Measurements from ENCODE around the gene CAPS2. TPM values are rescaled to one million over a fixed set of nuclear protein-coding genes. Genes with fewer than 3 reads are reported as not detected.

CAPS2 gene
- total and polyA plus RNA-seq, 2 donors (not counting 3 experiments of a cell fraction or from before 2014, with no cell fraction given), result 0.61 to 1.7 TPM

DNA sequence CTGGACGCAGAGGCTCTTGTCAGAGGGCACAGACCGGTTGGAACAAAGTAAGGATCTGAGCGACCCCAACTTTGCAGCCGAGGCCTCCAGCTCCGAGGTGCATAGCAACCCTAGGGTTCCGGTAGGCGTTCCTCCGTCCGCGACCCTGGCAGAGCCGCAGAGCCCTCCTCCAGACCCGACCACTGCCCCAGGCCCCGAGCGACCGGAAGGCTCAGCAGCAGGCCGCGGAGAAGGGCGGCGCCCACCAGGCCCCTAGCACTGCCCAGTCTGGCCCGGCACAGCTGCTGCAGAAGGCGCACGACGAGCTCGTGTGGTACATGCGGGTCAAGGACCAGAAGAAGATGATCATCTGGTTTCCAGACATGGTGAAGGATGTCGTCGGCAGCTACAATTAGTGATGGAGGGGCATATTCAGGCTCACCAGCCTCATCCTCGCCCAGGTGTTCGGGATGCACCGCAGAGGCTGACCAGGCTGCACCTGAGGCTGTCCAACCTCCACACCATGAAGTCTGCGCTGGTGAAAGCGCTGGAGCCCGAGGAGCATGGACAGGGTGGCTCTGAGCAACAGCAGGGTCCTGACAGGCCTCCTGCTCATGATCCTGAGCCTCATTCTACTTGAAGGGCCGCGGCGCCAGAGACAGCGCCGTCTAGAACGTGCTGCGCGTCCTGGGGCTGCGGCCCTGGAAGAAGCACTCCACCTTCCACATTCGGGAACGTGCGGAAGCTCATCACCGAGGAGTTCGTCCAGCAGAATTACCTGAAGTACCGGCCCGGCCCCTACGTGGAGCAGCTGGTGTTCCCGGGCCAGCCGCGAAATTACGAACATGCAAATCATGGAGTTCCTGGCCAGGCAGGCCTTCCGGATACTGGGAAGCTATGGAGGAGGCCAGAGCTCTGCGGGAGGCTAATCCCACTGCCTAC lies 24.5 kb downstream of the CAPS2 start:
- H3K4me2 ChIP-seq (ENCODE audit: insufficient read depth, low read length), result no peak overlapping the region
- H3K36me3 ChIP-seq (ENCODE audit: control insufficient read depth in 2 of 2, extremely low read depth in 1 of 2, insufficient read depth in 2 of 2, low read length in 2 of 2), result no peaks in the 10 kb centered on the region
- dilution Hi-C loops (cut with MboI; ENCODE audit: extremely low pct_ligation_motif_present, low sequenced_read_pairs), result no loop called here
- no peaks in the 10 kb centered on the region for H3K27me3 ChIP-seq (ENCODE audit: control insufficient read depth in 2 of 2, insufficient read depth in 2 of 2, low read length in 2 of 2)
- no peaks in the 10 kb centered on the region for H3K9me3 ChIP-seq (replicated peaks; ENCODE audit: control insufficient read depth, insufficient read depth, low read length)
- no peaks in the 10 kb centered on the region for H3K4me1 ChIP-seq (ENCODE audit: control insufficient read depth, extremely low read depth, insufficient read depth, low read length)
- intact Hi-C loops (cut with micrococcal nuclease), result no loop called here
- no peaks in the 10 kb centered on the region for H4K20me1 ChIP-seq (replicated peaks; ENCODE audit: control insufficient read depth, extremely low read depth, insufficient read depth, low read length)
- H3K4me3 ChIP-seq (replicated peaks in 1 of 3; ENCODE audit: insufficient read depth in 1 of 3, low read depth in 1 of 3, low read length in 3 of 3), result no peak overlapping the region
- BruUV-seq (replicated peaks), result no TSS peak
- ChIA-PET POLR2A (no interaction called here), CTCF (no interaction called here)
- H3K27ac ChIP-seq (ENCODE audit: insufficient read depth, low read depth, low read length), result no peak overlapping the region
- H2AFZ ChIP-seq (ENCODE audit: low read depth, low read length), result no peak overlapping the region
- H3K9me1 ChIP-seq (replicated peaks; ENCODE audit: control insufficient read depth, extremely low read depth, insufficient read depth, low read length), result no peaks in the 10 kb centered on the region
- no peaks in the 10 kb centered on the region for H3K79me2 ChIP-seq (ENCODE audit: control insufficient read depth, insufficient read depth, low read length)
- FAIRE-seq (no peak), DNase-seq (ENCODE audit: low read depth, low spot score) (no peak)
- no peak for TF ChIP-seq FOS (IDR thresholded peaks at IDR 0.05; ENCODE audit: borderline replicate concordance, insufficient read depth, low read length)
- TF ChIP-seq, protein P1, sequence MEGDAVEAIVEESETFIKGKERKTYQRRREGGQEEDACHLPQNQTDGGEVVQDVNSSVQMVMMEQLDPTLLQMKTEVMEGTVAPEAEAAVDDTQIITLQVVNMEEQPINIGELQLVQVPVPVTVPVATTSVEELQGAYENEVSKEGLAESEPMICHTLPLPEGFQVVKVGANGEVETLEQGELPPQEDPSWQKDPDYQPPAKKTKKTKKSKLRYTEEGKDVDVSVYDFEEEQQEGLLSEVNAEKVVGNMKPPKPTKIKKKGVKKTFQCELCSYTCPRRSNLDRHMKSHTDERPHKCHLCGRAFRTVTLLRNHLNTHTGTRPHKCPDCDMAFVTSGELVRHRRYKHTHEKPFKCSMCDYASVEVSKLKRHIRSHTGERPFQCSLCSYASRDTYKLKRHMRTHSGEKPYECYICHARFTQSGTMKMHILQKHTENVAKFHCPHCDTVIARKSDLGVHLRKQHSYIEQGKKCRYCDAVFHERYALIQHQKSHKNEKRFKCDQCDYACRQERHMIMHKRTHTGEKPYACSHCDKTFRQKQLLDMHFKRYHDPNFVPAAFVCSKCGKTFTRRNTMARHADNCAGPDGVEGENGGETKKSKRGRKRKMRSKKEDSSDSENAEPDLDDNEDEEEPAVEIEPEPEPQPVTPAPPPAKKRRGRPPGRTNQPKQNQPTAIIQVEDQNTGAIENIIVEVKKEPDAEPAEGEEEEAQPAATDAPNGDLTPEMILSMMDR (IDR thresholded peaks at IDR 0.05; ENCODE audit: extremely low read depth in 1 of 2, insufficient read depth in 1 of 2, low read depth in 1 of 2, low read length in 2 of 2), result no peak
- TF ChIP-seq GATA2 (IDR thresholded peaks at IDR 0.05; ENCODE audit: insufficient read depth, insufficient read length, low read depth, low read length), result no peak
- no peak for TF ChIP-seq MYC (IDR thresholded peaks at IDR 0.05; ENCODE audit: low read depth, low read length)
- TF ChIP-seq, protein P2, sequence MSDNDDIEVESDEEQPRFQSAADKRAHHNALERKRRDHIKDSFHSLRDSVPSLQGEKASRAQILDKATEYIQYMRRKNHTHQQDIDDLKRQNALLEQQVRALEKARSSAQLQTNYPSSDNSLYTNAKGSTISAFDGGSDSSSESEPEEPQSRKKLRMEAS (IDR thresholded peaks at IDR 0.05; ENCODE audit: insufficient read depth, insufficient read length), result no peak
- no peak for TF ChIP-seq JUN (IDR thresholded peaks at IDR 0.05; ENCODE audit: borderline replicate concordance, insufficient read depth, insufficient read length, low read depth)
- TF ChIP-seq EZH2 (IDR thresholded peaks at IDR 0.05; ENCODE audit: borderline replicate concordance, low read depth, low read length, severe bottlenecking), result no peak
- H3K9ac ChIP-seq (replicated peaks; ENCODE audit: extremely low read depth, insufficient read depth, low read length), result no peak overlapping the region
